Neuron (in vitro differentiated cells): ENCODE measurements around the gene CLECL1.
"Not testable (repeated sequence)": the region's sequence is repeated elsewhere in the genome, so short reads cannot be mapped to it uniquely, and the experiment has no call there.

Experiments
- H2AFZ ChIP-seq: one replicate; pipeline ENCODE4 v1.6.1; 2013; ENCODE audit warnings: low read depth, mild to moderate bottlenecking, inconsistent platforms, low read length, moderate library complexity
- H3K27me3 ChIP-seq: one replicate; pipeline ENCODE4 v1.6.1; 2013; ENCODE audit warnings: low read length; ENCODE audit not compliant: insufficient read depth
- H3K36me3 ChIP-seq: one replicate; pipeline ENCODE4 v1.6.1; 2013; ENCODE audit warnings: low read length; ENCODE audit not compliant: insufficient read depth
- H3K4me1 ChIP-seq: one replicate; pipeline ENCODE4 v1.6.1; 2013; ENCODE audit warnings: low read length; ENCODE audit not compliant: insufficient read depth
- H3K4me3 ChIP-seq: 2 replicates; pipeline ENCODE4 v1.5.1; 2013; ENCODE audit warnings: mild to moderate bottlenecking, low read length, moderate library complexity
- H3K9me3 ChIP-seq: one replicate; pipeline ENCODE4 v1.6.1; 2013; ENCODE audit warnings: low read length

The CLECL1 gene

DNA sequence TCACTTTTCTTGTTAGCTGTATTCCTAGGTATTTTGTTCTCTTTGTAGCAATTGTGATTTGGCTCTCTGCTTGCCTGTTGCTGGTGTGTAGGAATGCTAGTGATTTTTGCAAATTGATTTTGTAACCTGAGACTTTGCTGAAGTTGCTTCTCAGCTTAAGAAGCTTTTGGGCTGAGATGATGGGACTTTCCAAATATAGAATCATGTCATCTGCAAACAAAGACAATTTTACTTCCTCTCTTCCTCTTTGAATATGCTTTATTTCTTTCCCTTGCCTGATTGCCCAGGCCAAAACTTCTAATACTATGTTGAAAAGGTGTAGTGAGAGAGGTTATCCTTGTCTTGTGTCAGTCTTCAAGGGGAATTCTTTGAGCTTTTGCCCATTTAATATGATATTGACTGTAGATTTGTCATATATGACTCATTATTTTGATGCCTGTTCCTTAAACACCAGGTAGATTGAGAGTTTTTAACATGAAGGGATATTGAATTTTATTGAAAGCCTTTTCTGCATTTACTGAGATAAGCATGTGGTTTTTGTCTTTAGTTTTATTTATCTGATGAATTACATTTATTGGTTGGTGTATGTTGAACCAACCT, 26.7 kb downstream of the CLECL1 start:
- H3K4me1 ChIP-seq: no peaks in the 10 kb centered on the region
- H3K36me3 ChIP-seq: no peaks in the 10 kb centered on the region
- H3K27me3 ChIP-seq: no peaks in the 10 kb centered on the region
- no peak overlapping the region for H2AFZ ChIP-seq
- H3K4me3 ChIP-seq: no peak overlapping the region
- no peaks in the 10 kb centered on the region for H3K9me3 ChIP-seq

DNA sequence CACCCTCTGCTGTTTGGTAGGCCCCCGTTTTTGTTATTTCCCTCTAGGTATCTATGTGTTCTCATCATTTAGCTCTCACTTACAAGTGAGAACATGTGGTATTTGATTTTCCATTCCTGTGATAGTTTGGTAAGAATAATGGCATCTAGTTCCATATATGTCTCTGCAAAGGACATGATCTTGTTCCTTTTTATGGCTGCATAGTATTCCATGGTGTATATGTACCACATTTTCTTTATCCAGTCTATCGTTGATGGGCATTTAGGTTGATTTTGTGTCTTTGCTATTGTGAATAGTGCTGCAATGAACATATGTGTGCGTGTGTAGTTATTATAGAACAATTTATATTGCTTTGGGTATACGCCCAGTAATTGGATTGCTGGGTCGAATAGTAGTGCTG, 28.3 kb downstream of the CLECL1 start:
- not testable (repeated sequence) for H3K9me3 ChIP-seq, H2AFZ ChIP-seq, H3K4me3 ChIP-seq, H3K4me1 ChIP-seq, H3K27me3 ChIP-seq, H3K36me3 ChIP-seq

DNA sequence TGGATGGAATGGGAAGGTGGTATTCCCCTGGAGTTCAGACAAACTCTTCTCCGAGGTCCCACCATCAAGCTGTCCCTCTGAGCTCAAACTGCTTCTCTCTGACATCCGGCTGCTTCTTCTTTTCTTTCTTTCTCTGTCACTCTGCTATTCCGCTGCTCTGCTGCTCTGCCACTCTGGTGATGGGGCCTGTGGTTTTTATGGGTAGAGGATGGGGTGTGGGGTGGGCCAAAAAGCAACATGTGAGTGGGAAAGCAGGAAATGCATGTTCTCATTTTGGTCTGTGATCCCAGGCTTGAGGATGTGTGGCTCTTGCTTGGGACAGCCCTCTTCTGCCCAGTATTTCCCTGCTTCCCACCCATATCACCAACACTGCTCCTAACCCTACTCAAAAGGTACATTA, 30.6 kb downstream of the CLECL1 start:
- Histone ChIP-seq H3K4me3 (no peak overlapping the region), H3K36me3 (no peaks in the 10 kb centered on the region), H3K4me1 (no peaks in the 10 kb centered on the region), H3K9me3 (no peaks in the 10 kb centered on the region), H3K27me3 (no peaks in the 10 kb centered on the region), H2AFZ (no peak overlapping the region)

DNA sequence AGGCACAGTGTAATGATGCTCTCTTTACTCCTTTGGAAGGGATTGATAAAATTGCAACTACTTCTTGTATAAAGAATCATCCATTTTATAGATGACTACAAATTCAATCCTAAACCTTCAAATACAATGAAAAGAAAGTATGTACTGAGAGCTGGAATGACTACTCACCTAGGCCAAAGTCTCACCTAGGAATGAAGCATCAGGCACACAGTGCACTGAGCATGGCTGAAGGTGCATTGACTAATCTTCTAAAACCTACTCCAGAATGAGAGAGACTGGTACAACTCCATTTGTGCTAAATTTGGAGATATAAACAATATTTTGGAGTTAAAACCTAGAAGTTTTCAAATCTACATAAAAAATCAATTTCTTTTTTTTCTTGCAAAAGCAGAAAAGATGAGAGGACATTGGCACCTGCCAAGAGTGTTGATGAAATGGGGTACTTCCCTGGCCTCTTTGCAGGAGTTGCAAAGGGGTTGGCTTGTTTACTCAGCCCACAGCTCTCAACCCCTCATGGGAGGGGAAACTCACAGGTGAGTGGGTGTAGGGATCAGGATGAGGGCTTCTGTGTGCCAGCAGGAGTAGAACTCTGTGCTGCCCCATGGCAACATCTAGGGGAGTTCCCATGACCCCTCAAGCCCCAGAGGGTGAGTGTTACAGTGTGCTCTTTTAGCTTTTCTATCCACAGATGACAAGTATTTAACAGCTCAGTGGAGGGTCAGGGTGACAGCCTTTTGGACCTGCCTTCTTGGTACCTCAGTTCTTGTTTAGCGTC, 31.3 kb downstream of the CLECL1 start:
- no peak overlapping the region for H2AFZ ChIP-seq
- H3K9me3 ChIP-seq: no peaks in the 10 kb centered on the region
- H3K4me3 ChIP-seq: no peak overlapping the region
- H3K36me3 ChIP-seq: peaks cover under 1% of the 10 kb centered on the region
- no peaks in the 10 kb centered on the region for H3K27me3 ChIP-seq
- no peaks in the 10 kb centered on the region for H3K4me1 ChIP-seq

DNA sequence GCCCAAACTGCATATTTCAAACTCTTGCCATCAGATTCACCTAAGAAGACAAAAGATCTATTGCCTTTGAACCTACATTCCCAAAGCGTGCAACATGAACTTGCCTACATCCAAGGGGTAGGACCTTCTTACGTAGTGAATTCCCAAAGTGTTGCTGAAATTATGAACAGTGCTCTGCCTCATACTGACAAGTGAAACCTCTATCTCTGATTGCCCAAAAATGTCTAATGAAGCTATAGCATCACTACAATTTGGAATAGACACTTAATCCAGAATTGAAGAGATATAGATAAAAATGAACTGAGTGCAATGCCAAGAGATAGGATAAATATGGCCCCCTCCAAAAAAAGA, 32.3 kb downstream of the CLECL1 start:
- Histone ChIP-seq H3K9me3 (peaks cover under 1% of the 10 kb centered on the region), H3K4me1 (no peaks in the 10 kb centered on the region), H3K36me3 (peaks cover 4% of the 10 kb centered on the region), H2AFZ (no peak overlapping the region), H3K4me3 (no peak overlapping the region), H3K27me3 (no peaks in the 10 kb centered on the region)

DNA sequence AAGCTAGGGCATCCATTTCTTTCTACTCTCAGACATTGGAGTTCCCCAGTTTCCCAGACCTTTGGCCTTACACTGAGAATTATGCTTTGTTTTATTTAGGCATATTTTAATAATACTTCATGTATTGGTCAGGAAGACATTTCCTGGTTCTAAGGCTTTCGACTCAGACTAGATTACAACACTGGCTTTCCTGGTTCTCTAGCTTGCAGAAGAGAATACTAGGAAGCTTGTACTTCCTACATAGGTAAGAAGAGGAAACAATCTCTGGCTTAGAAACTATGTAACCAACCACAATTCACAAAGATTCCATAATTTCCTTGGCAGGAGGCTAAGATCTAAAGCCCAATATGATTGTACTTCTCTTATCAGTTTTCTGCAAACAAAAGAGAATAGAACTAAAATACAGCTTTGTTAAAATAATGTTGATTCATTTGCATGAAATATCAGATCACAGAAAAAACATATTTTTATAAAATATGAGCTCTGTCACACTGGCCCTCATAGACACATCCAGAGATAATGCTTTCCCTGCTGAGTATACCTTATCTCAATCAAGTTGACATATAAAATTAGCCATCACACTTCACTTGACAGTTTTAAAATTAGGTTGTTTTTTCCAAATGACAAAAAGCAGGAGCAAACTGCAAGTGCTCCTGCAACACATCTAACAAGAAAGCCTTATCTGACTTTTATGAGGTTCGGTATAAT, 32.8 kb downstream of the CLECL1 start:
- Histone ChIP-seq H3K9me3 (peaks cover 5% of the 10 kb centered on the region), H3K36me3 (peaks cover 9% of the 10 kb centered on the region), H3K4me3 (no peak overlapping the region), H3K4me1 (no peaks in the 10 kb centered on the region), H2AFZ (no peak overlapping the region), H3K27me3 (no peaks in the 10 kb centered on the region)

DNA sequence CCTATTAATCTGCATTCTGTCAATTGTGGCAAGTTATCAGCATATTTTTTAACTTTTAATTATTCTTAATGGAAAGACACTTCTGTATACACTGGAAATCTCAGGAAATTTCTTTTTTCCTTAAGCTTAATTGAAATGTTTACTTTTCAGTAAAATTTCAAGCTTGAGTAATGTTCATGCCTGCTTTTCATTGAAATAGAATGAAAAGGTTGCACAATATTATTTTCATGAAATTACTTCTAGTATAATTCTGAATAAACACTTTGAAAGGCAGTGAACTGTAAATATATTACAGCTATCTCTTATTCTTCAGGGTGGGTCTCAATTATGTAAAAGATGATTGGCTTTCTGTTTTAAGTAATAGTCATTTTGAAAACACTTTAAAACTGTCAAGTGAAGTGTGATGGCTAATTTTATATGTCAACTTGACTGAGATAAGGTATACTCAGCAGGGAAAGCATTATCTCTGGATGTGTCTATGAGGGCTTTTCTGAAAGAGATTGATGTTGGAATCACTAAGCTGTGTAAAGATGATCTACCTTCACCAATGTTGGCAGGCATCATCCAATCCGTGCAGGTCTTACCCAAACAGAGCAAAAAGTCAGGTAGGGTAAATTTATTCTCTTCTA, 33.5 kb downstream of the CLECL1 start:
- Histone ChIP-seq H3K27me3 (no peaks in the 10 kb centered on the region), H2AFZ (no peak overlapping the region), H3K36me3 (peaks cover 16% of the 10 kb centered on the region), H3K4me3 (no peak overlapping the region), H3K9me3 (peaks cover 6% of the 10 kb centered on the region), H3K4me1 (no peaks in the 10 kb centered on the region)

DNA sequence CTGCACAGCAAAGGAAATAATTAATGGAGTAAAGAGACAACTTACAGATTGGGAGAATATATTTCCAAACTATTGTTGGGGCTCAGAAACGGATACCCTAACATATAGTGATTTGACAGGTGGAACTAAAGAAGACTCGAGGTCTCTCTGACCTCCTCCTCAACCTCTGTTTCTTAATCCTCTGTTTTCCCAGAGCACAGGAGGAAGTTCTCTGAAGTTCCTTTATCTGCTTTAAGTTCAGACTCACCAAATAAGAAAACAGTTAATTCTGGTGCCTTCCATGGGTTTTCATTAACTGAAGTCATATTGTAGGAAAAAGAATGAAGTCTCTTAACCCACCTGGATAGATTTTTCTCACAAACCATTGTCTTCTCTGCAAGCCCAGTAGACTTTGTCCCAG, 34.2 kb downstream of the CLECL1 start:
- no peak overlapping the region for H3K4me3 ChIP-seq
- peaks cover 19% of the 10 kb centered on the region for H3K36me3 ChIP-seq
- H2AFZ ChIP-seq: no peak overlapping the region
- no peaks in the 10 kb centered on the region for H3K4me1 ChIP-seq
- no peaks in the 10 kb centered on the region for H3K27me3 ChIP-seq
- H3K9me3 ChIP-seq: peaks cover 6% of the 10 kb centered on the region

DNA sequence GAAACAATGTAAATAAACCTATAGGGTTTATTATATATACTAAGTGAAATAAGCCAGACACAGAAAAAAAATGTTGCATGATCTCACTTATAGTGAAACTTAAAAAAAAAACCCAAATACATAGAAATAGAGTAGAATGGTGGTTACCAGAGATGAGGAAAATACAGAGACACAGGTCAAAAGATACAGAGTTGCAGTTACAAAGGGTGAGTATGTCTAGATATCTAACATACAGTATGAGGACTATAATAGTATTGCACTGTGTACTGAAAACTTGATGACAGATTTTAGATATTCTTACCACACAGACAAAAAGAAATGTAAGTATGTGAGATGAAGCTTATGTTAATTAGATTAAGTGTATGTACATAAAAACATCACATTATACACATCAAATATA, 35.3 kb downstream of the CLECL1 start:
- Histone ChIP-seq H3K4me1 (no peaks in the 10 kb centered on the region), H3K36me3 (peaks cover 21% of the 10 kb centered on the region), H3K9me3 (peaks cover 6% of the 10 kb centered on the region), H2AFZ (no peak overlapping the region), H3K4me3 (no peak overlapping the region), H3K27me3 (no peaks in the 10 kb centered on the region)

DNA sequence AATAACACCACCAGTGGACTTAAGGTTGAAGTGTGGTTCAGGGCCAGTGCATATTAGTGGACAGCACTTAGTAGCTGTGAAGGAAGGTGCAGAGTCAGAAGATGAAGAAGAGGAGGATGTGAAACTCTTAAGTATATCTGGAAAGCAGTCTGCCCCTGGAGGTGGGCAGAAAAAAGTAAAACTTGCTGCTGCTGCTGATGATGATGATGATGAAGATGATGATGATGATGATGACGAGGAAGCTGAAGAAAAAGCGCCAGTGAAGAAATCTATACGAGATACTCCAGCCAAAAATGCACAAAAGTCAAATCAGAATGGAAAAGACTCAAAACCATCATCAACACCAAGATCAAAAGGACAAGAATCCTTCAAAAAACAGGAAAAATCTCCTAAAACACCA, 37.2 kb downstream of the CLECL1 start:
- peaks cover 35% of the 10 kb centered on the region for H3K36me3 ChIP-seq
- not testable (repeated sequence) for H2AFZ ChIP-seq, H3K27me3 ChIP-seq, H3K4me1 ChIP-seq, H3K9me3 ChIP-seq, H3K4me3 ChIP-seq

DNA sequence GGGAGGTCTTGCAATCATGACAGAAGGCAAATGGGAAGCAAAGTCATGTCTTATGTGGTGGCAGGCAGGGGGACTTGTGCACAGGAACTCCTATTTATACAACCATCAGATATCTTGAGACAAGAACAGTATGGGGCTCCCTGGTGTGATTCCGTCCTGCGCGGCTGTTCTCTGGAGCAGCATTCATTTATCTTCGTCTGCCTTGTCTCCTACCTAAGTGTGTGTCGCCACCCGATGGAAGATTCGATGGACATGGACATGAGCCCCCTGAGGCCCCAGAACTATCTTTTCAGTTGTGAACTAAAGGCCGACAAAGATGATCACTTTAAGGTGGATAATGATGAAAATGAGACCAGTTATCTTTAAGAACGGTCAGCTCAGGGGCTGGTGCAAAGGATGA, 37.7 kb downstream of the CLECL1 start:
- not testable (repeated sequence) for H3K9me3 ChIP-seq, H3K27me3 ChIP-seq, H3K4me3 ChIP-seq, H3K4me1 ChIP-seq, H2AFZ ChIP-seq
- peaks cover 35% of the 10 kb centered on the region for H3K36me3 ChIP-seq

DNA sequence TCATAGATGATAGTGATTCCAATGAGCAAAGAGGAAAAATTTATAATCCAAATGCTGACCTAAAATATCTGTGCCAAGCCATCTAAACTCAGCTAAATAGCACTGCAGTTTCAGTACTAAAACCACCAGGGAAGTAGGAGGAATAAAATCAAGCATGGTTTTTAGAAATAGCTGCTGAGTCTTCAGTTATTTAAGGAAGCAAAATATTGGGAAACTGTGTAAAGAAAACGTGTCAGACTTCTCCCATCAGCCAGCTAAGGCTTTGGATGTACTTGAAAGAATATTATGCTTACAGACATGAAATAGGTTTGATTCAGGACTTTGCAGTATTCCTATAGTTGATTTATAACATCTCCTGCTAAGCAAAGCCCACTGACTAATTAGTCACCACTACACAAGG, 38.7 kb downstream of the CLECL1 start:
- Histone ChIP-seq H3K9me3 (peaks cover 6% of the 10 kb centered on the region), H2AFZ (no peak overlapping the region), H3K4me1 (no peaks in the 10 kb centered on the region), H3K36me3 (peaks cover 43% of the 10 kb centered on the region), H3K27me3 (no peaks in the 10 kb centered on the region), H3K4me3 (no peak overlapping the region)

DNA sequence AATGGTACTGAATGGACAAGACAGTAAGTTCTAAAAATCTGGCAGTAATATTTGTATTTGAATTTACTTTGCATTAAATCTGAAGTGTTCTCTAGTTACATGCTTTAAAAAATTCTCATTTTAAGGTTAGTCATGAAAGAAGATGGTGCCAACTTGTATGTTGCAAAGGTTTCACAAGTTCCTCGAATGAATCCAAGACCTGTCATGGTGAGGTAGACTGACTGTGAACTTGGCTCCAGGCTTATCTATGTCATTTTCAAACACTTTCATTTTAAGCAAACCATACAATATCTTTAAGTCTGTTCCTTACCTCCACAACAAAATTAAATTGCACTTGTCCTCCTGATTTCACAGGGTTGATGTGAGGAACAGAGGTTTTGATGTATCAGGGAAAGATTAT, 40.0 kb downstream of the CLECL1 start:
- Histone ChIP-seq H3K27me3 (no peaks in the 10 kb centered on the region), H3K4me3 (no peak overlapping the region), H3K4me1 (no peaks in the 10 kb centered on the region), H3K36me3 (peaks cover 51% of the 10 kb centered on the region), H2AFZ (no peak overlapping the region), H3K9me3 (peaks cover 6% of the 10 kb centered on the region)
